ENCODE results near the gene NOC2L. TPM values are rescaled to one million over a fixed set of nuclear protein-coding genes. Genes with fewer than 3 reads are reported as not detected.

The NOC2L gene
- total RNA-seq, 4 donors from 2014 or later: 21.8 to 58.8 (median 37.5) TPM

- Histone ChIP-seq H3K4me1 (no peaks in the 10 kb centered on the region), H3K9me3 (no peaks in the 10 kb centered on the region), H3K36me3 (no peaks in the 10 kb centered on the region), H3K27ac (no peak overlapping the region), H3K4me3 (no peak overlapping the region), H3K27me3 (no peaks in the 10 kb centered on the region)
- DNase-seq: no peak
- TF ChIP-seq POLR2A (IDR thresholded peaks at IDR 0.05): no peak
- TF ChIP-seq CTCF (IDR thresholded peaks at IDR 0.05): no peak
- intact Hi-C loops (cut with DNase I; ENCODE audit: low total_unique reads): no loop called here
These were observed 61.8 kb downstream of the NOC2L start for GRCh38 chr1:897226-897625.

Small RNA genes within 50 kb of the gene (small RNA-seq; reads per million reads assigned to genes)
- gene AL645608.3: not detected
- gene AL645608.4: not detected

Other genes starting within 250 kb of the NOC2L start
- gene SAMD11, start 35.3 kb downstream of the NOC2L start, total RNA-seq: 10 to 100 TPM in 2 of 4 donors, 1 to 10 TPM in 2; 1.0 to 40.7 (median 13.8) TPM
- gene KLHL17, start 1.3 kb upstream of the NOC2L start, total RNA-seq: 10 to 100 TPM in 2 of 4 donors, 1 to 10 TPM in 2; 1.8 to 15.3 (median 9.6) TPM
- 1 to 10 TPM in 1 of 4 donors, not detected in 3; 1.1 TPM for gene PLEKHN1, start 7.2 kb upstream of the NOC2L start, total RNA-seq
- 1 to 10 TPM in 1 of 4 donors, not detected in 3; 2.3 TPM for gene PERM1, start 22.8 kb upstream of the NOC2L start, total RNA-seq
- gene HES4, start 40.8 kb upstream of the NOC2L start, total RNA-seq: 10 to 100 TPM; 19.6 to 41.0 (median 36.3) TPM
- gene ISG15, start 54.2 kb upstream of the NOC2L start, total RNA-seq: 10 to 100 TPM in 2 of 4 donors, 1 to 10 TPM in 2; 1.8 to 27.2 (median 15.2) TPM
- 10 to 100 TPM in 3 of 4 donors, 1 to 10 TPM in 1; 8.2 to 86.9 (median 26.2) TPM for gene AGRN, start 60.9 kb upstream of the NOC2L start, total RNA-seq
- gene RNF223, start 115.0 kb upstream of the NOC2L start, total RNA-seq: not detected
- gene C1orf159, start 156.8 kb upstream of the NOC2L start, total RNA-seq: 10 to 100 TPM in 3 of 4 donors, 1 to 10 TPM in 1; 4.9 to 20.0 (median 17.9) TPM
- under 1 TPM in 2 of 4 donors, not detected in 2; 0.35 to 0.51 TPM for gene TTLL10, start 214.6 kb upstream of the NOC2L start, total RNA-seq
- 1 to 10 TPM in 1 of 4 donors, under 1 TPM in 1, not detected in 2; 0.37 to 2.6 TPM for gene TNFRSF18, start 247.3 kb upstream of the NOC2L start, total RNA-seq